NCI-H82 (cell line): Measurements from ENCODE around the gene C16orf54.
"Not testable (repeated sequence)": the region's sequence is repeated elsewhere in the genome, so short reads cannot be mapped to it uniquely, and the experiment has no call there.

Experiments used
- DNase-seq: peaks from one replicate; lab custom pipeline; 2025; lab: John Stamatoyannopoulos, UW

C16orf54 gene

GRCh38 chr16:29745853-29746345, at the start of gene C16orf54:
Gene C16orf54 (minus strand): TSS chr16:29745990. CDS start chr16:29744951, 1,039 bp downstream.
- DNase-seq, result no peak

- DNase-seq, result no peak
These were observed 48.5 kb upstream of the C16orf54 start for GRCh38 chr16:29794231-29794710.

GRCh38 chr16:29793153-29793552, 47.4 kb upstream of the C16orf54 start:
- not testable (repeated sequence) for DNase-seq

- DNase-seq, result no peak
These were observed 46.3 kb upstream of the C16orf54 start for GRCh38 chr16:29791845-29792807.

- DNase-seq, result peak; percentile 50
These were observed 45.4 kb upstream of the C16orf54 start for GRCh38 chr16:29790949-29791844.

- DNase-seq, result peak; percentile 99
These were observed 44.6 kb upstream of the C16orf54 start, which contains the start of gene KIF22 for GRCh38 chr16:29790183-29790948. Gene KIF22 (plus strand): TSS chr16:29790751. CDS start chr16:29790760, 9 bp downstream.

- no peak for DNase-seq
These were observed 44.0 kb upstream of the C16orf54 start for GRCh38 chr16:29789775-29790182.

GRCh38 chr16:29787155-29787554, 41.4 kb upstream of the C16orf54 start:
- not testable (repeated sequence) for DNase-seq

- no peak for DNase-seq
These were observed 39.2 kb upstream of the C16orf54 start for GRCh38 chr16:29784901-29785500.

GRCh38 chr16:29784157-29784556, 38.4 kb upstream of the C16orf54 start:
- no peak for DNase-seq

- not testable (repeated sequence) for DNase-seq
These were observed 37.5 kb upstream of the C16orf54 start for GRCh38 chr16:29783094-29783953.

- no peak for DNase-seq
These were observed 33.7 kb upstream of the C16orf54 start for GRCh38 chr16:29779474-29779873.

- no peak for DNase-seq
These were observed 32.0 kb upstream of the C16orf54 start, which contains the start of gene ZG16 for GRCh38 chr16:29777576-29778350. Gene ZG16 (plus strand): TSS chr16:29778256. CDS start chr16:29779267, 1,011 bp downstream.

- no peak for DNase-seq
These were observed 30.1 kb upstream of the C16orf54 start for GRCh38 chr16:29775742-29776408.

- DNase-seq, result no peak
These were observed 28.9 kb upstream of the C16orf54 start for GRCh38 chr16:29774730-29775129.

- DNase-seq, result not testable (repeated sequence)
These were observed 26.5 kb upstream of the C16orf54 start for GRCh38 chr16:29772330-29772729.

- DNase-seq, result no peak
These were observed 24.6 kb upstream of the C16orf54 start for GRCh38 chr16:29770250-29770929.

GRCh38 chr16:29769507-29769906, 23.7 kb upstream of the C16orf54 start:
- no peak for DNase-seq
